ENCODE measurements around the gene TCF25. TPM values are rescaled to one million over a fixed set of nuclear protein-coding genes. Genes with fewer than 3 reads are reported as not detected.

Gene TCF25
- total RNA-seq, 1 donor from 2014 or later, result 177 TPM

- H3K27ac Mint-ChIP-seq, result no peak overlapping the region
- no peak for DNase-seq (ENCODE audit: low spot score, unreplicated experiment)
- H3K4me3 Mint-ChIP-seq (ENCODE audit: low read depth), result no peak overlapping the region
- no peak for TF ChIP-seq CTCF (IDR thresholded peaks at IDR 0.05; ENCODE audit: unreplicated experiment)
- H3K36me3 Mint-ChIP-seq (ENCODE audit: insufficient read depth), result peaks cover 18% of the 10 kb centered on the region
- no peaks in the 10 kb centered on the region for H3K4me1 Mint-ChIP-seq (ENCODE audit: low read depth)
- H3K27me3 Mint-ChIP-seq, result no peaks in the 10 kb centered on the region
- no peaks in the 10 kb centered on the region for H3K9me3 Mint-ChIP-seq (ENCODE audit: low read depth)
These were observed 22.3 kb downstream of the TCF25 start for GRCh38 chr16:89895482-89896250.

- H3K4me3 Mint-ChIP-seq (ENCODE audit: low read depth), result no peak overlapping the region
- H3K4me1 Mint-ChIP-seq (ENCODE audit: low read depth), result no peaks in the 10 kb centered on the region
- no peaks in the 10 kb centered on the region for H3K27me3 Mint-ChIP-seq
- no peak for DNase-seq (ENCODE audit: low spot score, unreplicated experiment)
- TF ChIP-seq CTCF (IDR thresholded peaks at IDR 0.05; ENCODE audit: unreplicated experiment), result no peak
- peaks cover 16% of the 10 kb centered on the region for H3K36me3 Mint-ChIP-seq (ENCODE audit: insufficient read depth)
- no peak overlapping the region for H3K27ac Mint-ChIP-seq
- H3K9me3 Mint-ChIP-seq (ENCODE audit: low read depth), result no peaks in the 10 kb centered on the region
These were observed 23.8 kb downstream of the TCF25 start for GRCh38 chr16:89897204-89897603.

DNA sequence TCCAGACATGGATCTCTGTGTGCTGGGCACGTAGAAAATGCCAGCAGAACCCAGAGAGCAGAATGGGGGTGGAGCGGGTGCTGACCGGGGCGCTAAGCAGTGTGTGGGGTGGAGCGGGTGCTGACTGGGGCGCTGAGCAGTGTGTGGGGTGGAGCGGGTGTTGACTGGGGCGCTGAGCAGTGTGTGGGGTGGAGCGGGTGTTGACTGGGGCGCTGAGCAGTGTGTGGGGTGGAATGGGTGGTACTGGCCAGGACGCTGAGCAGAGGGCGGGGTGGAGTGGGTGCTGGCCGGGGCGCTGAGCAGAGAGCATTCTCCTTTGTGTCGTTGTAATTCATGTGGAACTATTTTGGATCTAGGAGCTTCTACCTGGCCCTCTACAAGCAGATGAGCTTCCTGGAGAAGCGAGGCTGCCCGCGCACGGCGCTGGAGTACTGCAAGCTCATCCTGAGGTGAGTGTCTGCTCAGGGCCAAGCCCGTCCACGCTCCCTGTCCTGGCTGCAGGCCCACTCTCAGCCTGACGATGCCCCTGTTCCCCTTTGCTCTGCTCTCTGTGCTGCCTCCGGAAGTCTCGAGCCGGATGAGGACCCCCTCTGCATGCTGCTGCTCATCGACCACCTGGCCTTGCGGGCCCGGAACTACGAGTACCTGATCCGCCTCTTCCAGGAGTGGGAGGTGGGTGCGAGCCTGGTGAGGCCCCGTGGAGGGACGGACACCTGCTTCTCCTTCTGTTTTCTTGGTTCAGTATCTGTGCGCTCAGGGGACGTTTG lies 25.0 kb downstream of the TCF25 start:
- H3K36me3 Mint-ChIP-seq (ENCODE audit: insufficient read depth), result peaks cover 16% of the 10 kb centered on the region
- no peaks in the 10 kb centered on the region for H3K9me3 Mint-ChIP-seq (ENCODE audit: low read depth)
- no peak for TF ChIP-seq CTCF (IDR thresholded peaks at IDR 0.05; ENCODE audit: unreplicated experiment)
- no peaks in the 10 kb centered on the region for H3K4me1 Mint-ChIP-seq (ENCODE audit: low read depth)
- no peak overlapping the region for H3K27ac Mint-ChIP-seq
- no peak overlapping the region for H3K4me3 Mint-ChIP-seq (ENCODE audit: low read depth)
- H3K27me3 Mint-ChIP-seq, result no peaks in the 10 kb centered on the region
- DNase-seq (ENCODE audit: low spot score, unreplicated experiment), result no peak

DNA sequence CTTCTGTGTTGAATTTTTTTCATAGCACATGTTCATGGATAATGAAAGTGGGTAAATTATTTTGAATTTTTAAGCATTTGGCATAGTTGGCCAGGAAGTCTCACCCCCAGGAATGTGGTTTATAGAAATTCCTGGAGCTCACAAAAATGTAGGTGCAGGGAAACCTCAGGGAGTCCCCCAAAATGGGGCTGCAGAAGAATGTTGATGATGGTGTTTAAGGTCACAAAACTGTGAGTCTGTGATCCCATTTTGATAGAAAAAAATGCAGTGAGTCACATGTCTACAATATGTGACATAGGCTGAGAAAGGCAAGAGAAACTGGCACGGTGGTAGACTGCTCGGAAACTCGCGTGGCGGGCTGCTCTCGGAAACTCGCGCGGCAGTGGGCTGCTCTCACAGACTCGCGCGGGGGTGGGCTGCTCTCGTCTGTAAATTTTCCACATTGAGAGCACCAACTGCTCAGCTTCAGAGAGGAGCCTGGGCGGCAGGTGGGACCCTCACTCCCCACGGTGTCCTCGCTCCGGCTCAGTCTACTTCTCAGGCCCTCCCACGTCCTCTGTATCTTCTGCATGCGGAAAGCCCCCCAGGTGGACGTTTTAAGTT lies 26.6 kb downstream of the TCF25 start:
- H3K27me3 Mint-ChIP-seq, result no peaks in the 10 kb centered on the region
- no peaks in the 10 kb centered on the region for H3K9me3 Mint-ChIP-seq (ENCODE audit: low read depth)
- TF ChIP-seq CTCF (IDR thresholded peaks at IDR 0.05; ENCODE audit: unreplicated experiment), result no peak
- no peak overlapping the region for H3K27ac Mint-ChIP-seq
- H3K4me1 Mint-ChIP-seq (ENCODE audit: low read depth), result no peaks in the 10 kb centered on the region
- no peak overlapping the region for H3K4me3 Mint-ChIP-seq (ENCODE audit: low read depth)
- no peak for DNase-seq (ENCODE audit: low spot score, unreplicated experiment)
- H3K36me3 Mint-ChIP-seq (ENCODE audit: insufficient read depth), result peaks cover 14% of the 10 kb centered on the region

- no peak for DNase-seq (ENCODE audit: low spot score, unreplicated experiment)
- H3K27ac Mint-ChIP-seq, result no peak overlapping the region
- no peaks in the 10 kb centered on the region for H3K27me3 Mint-ChIP-seq
- no peak for TF ChIP-seq CTCF (IDR thresholded peaks at IDR 0.05; ENCODE audit: unreplicated experiment)
- H3K4me1 Mint-ChIP-seq (ENCODE audit: low read depth), result no peaks in the 10 kb centered on the region
- no peaks in the 10 kb centered on the region for H3K9me3 Mint-ChIP-seq (ENCODE audit: low read depth)
- peaks cover 18% of the 10 kb centered on the region for H3K36me3 Mint-ChIP-seq (ENCODE audit: insufficient read depth)
- no peak overlapping the region for H3K4me3 Mint-ChIP-seq (ENCODE audit: low read depth)
These were observed 27.5 kb downstream of the TCF25 start for GRCh38 chr16:89900885-89901284.
